Activated naive CD8-positive, alpha-beta T cell (primary cell): ENCODE measurements around the gene ARHGEF16.
A peak's percentile ranks its signal among the peaks of the same experiment; 100 is the strongest.

Source experiments
- H3K27ac Mint-ChIP-seq: one replicate; pipeline ENCODE4 v1.8.0; 2021; ENCODE audit warnings: mixed read lengths
- H3K27me3 Mint-ChIP-seq: one replicate; pipeline ENCODE4 v1.8.0; 2021; ENCODE audit warnings: mixed read lengths
- H3K36me3 Mint-ChIP-seq: one replicate; pipeline ENCODE4 v1.8.0; 2021; ENCODE audit warnings: mixed read lengths
- H3K4me1 Mint-ChIP-seq: one replicate; pipeline ENCODE4 v1.8.0; 2021; ENCODE audit warnings: low read depth, mixed read lengths
- H3K4me3 Mint-ChIP-seq: one replicate; pipeline ENCODE4 v1.8.0; 2021; ENCODE audit warnings: mild to moderate bottlenecking, mixed read lengths
- H3K9me3 Mint-ChIP-seq: one replicate; pipeline ENCODE4 v1.8.0; 2021; ENCODE audit warnings: low read depth, mixed read lengths

The ARHGEF16 gene

GRCh38 chr1:3483380-3483779 lies 28.9 kb downstream of the ARHGEF16 start:
- Mint-ChIP-seq H3K9me3 (peaks cover 6% of the 10 kb centered on the region), H3K4me3 (no peak overlapping the region), H3K4me1 (peaks cover 2% of the 10 kb centered on the region), H3K36me3 (no peaks in the 10 kb centered on the region), H3K27me3 (peaks cover 2% of the 10 kb centered on the region), H3K27ac (no peak overlapping the region)

- no peak overlapping the region for H3K27ac Mint-ChIP-seq
- peaks cover 11% of the 10 kb centered on the region for H3K9me3 Mint-ChIP-seq
- peaks cover 2% of the 10 kb centered on the region for H3K36me3 Mint-ChIP-seq
- H3K27me3 Mint-ChIP-seq, result peaks cover 2% of the 10 kb centered on the region
- H3K4me1 Mint-ChIP-seq, result peaks cover 2% of the 10 kb centered on the region
- H3K4me3 Mint-ChIP-seq, result no peak overlapping the region
Observed at GRCh38 chr1:3483801-3484444, 29.5 kb downstream of the ARHGEF16 start.

DNA sequence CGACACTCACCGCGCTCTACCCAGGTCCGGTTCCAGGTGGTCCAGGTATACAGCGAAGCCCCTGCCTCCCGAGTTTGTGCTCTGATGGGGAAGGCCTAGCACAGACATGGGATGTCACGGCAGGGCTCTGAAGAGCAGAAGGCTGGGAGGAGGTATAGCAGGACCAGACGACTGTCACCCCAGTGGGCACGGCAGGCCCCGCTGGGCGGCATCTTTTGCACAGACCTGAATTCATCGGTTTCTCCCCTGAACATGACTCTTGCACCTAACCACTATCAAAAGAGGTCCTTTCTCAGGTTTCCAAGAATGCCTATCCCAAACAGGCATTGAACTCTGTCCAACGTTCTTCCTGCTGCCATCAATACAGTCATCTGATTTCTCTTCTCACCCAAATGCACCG lies 30.6 kb downstream of the ARHGEF16 start:
- Mint-ChIP-seq H3K27me3 (peaks cover 2% of the 10 kb centered on the region), H3K4me3 (no peak overlapping the region), H3K4me1 (peaks cover 2% of the 10 kb centered on the region), H3K9me3 (peaks cover 13% of the 10 kb centered on the region), H3K36me3 (peaks cover 2% of the 10 kb centered on the region), H3K27ac (no peak overlapping the region)

DNA sequence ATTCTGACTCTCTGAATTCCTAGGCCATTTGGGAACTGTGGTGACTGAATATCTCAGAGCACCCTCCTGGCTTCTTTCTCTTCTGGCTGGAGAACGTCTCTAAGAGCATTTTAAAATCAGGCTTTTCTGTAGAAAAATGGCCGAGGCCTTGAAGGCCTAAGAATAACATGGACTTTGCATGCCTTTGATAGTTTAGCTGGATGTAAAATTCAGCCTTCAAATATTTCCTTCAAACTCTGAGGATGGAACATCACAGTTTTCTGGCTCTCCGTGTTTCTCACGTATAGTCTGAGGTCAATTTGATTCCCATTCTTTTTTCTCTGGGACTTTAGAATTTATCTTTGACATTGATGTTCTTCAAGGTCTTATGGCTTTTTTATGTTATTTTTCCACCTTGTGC lies 34.0 kb downstream of the ARHGEF16 start:
- H3K36me3 Mint-ChIP-seq, result peaks cover 2% of the 10 kb centered on the region
- H3K27ac Mint-ChIP-seq, result no peak overlapping the region
- peaks cover 13% of the 10 kb centered on the region for H3K9me3 Mint-ChIP-seq
- no peak overlapping the region for H3K4me3 Mint-ChIP-seq
- peaks cover 5% of the 10 kb centered on the region for H3K4me1 Mint-ChIP-seq
- peaks cover 2% of the 10 kb centered on the region for H3K27me3 Mint-ChIP-seq

DNA sequence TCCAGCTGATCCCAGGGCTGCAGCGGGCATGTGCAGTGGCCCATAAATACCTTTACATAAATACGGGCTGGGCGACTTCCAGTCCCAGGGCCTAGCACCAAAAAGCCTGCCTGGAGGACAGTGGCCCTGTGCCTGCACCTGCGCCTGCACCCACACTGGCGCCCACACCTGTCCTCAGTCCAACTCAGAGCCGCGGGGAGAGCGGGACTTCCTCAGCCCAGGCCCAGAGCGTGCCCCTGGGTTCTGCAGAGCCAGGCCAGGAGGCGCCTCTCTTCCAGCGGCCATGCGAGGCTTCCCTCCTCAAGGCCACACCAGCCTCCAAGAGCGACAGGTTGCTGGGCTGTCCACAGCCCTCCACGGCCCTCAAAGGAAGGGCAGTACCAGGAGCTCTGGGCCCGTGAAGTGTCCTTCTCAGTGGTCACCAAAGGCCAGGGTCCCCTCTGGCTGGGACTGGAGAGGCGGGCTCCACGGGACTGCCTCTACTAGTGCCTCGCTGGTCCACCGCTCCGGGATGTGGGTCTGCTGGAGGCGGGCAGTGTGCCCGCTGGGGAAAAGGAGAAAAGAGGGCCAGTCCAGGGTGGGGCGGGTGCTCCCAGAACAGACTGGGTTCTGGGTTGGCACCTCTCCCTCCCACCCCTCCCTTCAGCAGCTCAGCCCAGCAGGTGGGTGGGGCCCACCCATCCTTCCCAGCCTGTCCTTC lies 35.7 kb downstream of the ARHGEF16 start:
- Mint-ChIP-seq H3K4me1 (peaks cover 3% of the 10 kb centered on the region), H3K4me3 (no peak overlapping the region), H3K9me3 (peaks cover 13% of the 10 kb centered on the region), H3K36me3 (peaks cover 2% of the 10 kb centered on the region), H3K27ac (no peak overlapping the region), H3K27me3 (no peaks in the 10 kb centered on the region)

- H3K4me1 Mint-ChIP-seq, result peaks cover 3% of the 10 kb centered on the region
- H3K36me3 Mint-ChIP-seq, result peaks cover 2% of the 10 kb centered on the region
- H3K9me3 Mint-ChIP-seq, result peaks cover 13% of the 10 kb centered on the region
- H3K27ac Mint-ChIP-seq, result no peak overlapping the region
- H3K27me3 Mint-ChIP-seq, result no peaks in the 10 kb centered on the region
- peak overlapping the region; percentile 69 for H3K4me3 Mint-ChIP-seq
Observed at GRCh38 chr1:3491291-3492246, 37.1 kb downstream of the ARHGEF16 start.

GRCh38 chr1:3492545-3493246 lies 38.2 kb downstream of the ARHGEF16 start:
- Mint-ChIP-seq H3K4me3 (no peak overlapping the region), H3K27ac (no peak overlapping the region), H3K27me3 (no peaks in the 10 kb centered on the region), H3K4me1 (peaks cover 3% of the 10 kb centered on the region), H3K9me3 (peaks cover 13% of the 10 kb centered on the region), H3K36me3 (peaks cover 2% of the 10 kb centered on the region)

GRCh38 chr1:3494321-3495308 lies 40.1 kb downstream of the ARHGEF16 start:
- peaks cover 3% of the 10 kb centered on the region for H3K4me1 Mint-ChIP-seq
- H3K9me3 Mint-ChIP-seq, result no peaks in the 10 kb centered on the region
- H3K27ac Mint-ChIP-seq, result no peak overlapping the region
- no peak overlapping the region for H3K4me3 Mint-ChIP-seq
- no peaks in the 10 kb centered on the region for H3K36me3 Mint-ChIP-seq
- H3K27me3 Mint-ChIP-seq, result no peaks in the 10 kb centered on the region

- H3K4me3 Mint-ChIP-seq, result no peak overlapping the region
- no peak overlapping the region for H3K27ac Mint-ChIP-seq
- no peaks in the 10 kb centered on the region for H3K27me3 Mint-ChIP-seq
- H3K9me3 Mint-ChIP-seq, result no peaks in the 10 kb centered on the region
- no peaks in the 10 kb centered on the region for H3K36me3 Mint-ChIP-seq
- peaks cover 3% of the 10 kb centered on the region for H3K4me1 Mint-ChIP-seq
Observed at GRCh38 chr1:3495776-3496745, 41.6 kb downstream of the ARHGEF16 start.

- no peaks in the 10 kb centered on the region for H3K36me3 Mint-ChIP-seq
- no peak overlapping the region for H3K4me3 Mint-ChIP-seq
- no peaks in the 10 kb centered on the region for H3K27me3 Mint-ChIP-seq
- H3K9me3 Mint-ChIP-seq, result no peaks in the 10 kb centered on the region
- no peaks in the 10 kb centered on the region for H3K4me1 Mint-ChIP-seq
- no peak overlapping the region for H3K27ac Mint-ChIP-seq
Observed at GRCh38 chr1:3496916-3497315, 42.5 kb downstream of the ARHGEF16 start.

DNA sequence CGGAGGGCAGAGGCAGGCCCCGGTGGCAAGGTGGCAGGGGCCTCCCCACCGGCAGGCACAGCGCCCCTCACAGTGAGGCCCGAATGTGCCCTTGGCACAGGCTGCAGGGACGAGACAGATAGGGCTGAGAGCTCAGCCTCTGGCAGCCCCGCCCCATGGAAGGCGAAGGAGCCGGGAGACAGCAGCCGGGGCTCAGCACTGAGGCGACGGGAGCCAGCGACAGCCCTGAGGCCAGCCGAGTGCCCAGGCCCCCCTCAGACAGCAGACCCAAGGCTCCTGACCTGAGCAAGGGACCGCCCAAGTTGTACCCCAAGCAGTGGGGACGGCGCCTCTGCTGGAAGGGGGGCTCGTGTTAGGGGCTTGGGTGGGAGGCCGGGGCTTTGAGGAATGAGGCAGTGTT lies 43.1 kb downstream of the ARHGEF16 start:
- Mint-ChIP-seq H3K27ac (no peak overlapping the region), H3K27me3 (no peaks in the 10 kb centered on the region), H3K4me3 (no peak overlapping the region), H3K36me3 (no peaks in the 10 kb centered on the region), H3K9me3 (no peaks in the 10 kb centered on the region), H3K4me1 (no peaks in the 10 kb centered on the region)

GRCh38 chr1:3498246-3498930 lies 43.9 kb downstream of the ARHGEF16 start:
- no peak overlapping the region for H3K27ac Mint-ChIP-seq
- H3K4me1 Mint-ChIP-seq, result no peaks in the 10 kb centered on the region
- H3K36me3 Mint-ChIP-seq, result no peaks in the 10 kb centered on the region
- no peaks in the 10 kb centered on the region for H3K9me3 Mint-ChIP-seq
- no peaks in the 10 kb centered on the region for H3K27me3 Mint-ChIP-seq
- no peak overlapping the region for H3K4me3 Mint-ChIP-seq
